Measurements from ENCODE around the gene PRRT4.

The PRRT4 gene

DNA sequence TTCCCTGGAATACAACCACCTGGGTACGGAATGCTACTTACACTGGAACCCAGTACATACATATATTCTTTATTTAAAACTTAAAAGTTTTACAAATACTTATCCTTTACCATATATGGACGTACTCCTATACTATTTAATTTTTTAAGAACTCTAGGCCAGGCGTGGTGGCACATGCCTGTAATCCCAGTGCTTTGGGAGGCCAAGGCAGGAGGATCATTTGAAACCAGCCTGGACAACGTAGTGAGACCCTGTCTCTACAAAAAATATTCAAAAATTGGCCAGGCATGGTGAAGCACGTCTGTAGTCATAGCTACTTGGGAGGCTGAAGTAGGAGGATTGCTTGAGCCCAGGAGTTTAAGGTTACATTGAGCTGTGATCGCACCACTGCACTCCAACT, 19.8 kb downstream of the PRRT4 start:
- DNase-seq: no peak

- no peak for DNase-seq
These were observed 25.8 kb downstream of the PRRT4 start for GRCh38 chr7:128335730-128336129.

DNA sequence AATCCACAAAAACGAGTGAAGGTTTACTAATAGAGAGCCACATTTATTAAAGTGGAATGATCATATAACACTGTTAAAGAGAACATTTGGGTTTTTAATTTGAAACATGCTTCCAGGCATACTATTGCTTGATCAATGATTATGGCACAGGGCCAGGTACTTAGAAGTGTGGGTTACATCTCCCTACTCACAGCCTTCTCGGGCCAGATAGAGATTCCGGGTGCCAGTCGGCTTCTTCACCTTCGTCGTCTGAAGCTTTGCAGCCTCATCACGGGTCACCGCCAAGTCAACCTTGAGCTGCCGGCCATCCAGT, 37.2 kb downstream of the PRRT4 start:
- DNase-seq: no peak

DNA sequence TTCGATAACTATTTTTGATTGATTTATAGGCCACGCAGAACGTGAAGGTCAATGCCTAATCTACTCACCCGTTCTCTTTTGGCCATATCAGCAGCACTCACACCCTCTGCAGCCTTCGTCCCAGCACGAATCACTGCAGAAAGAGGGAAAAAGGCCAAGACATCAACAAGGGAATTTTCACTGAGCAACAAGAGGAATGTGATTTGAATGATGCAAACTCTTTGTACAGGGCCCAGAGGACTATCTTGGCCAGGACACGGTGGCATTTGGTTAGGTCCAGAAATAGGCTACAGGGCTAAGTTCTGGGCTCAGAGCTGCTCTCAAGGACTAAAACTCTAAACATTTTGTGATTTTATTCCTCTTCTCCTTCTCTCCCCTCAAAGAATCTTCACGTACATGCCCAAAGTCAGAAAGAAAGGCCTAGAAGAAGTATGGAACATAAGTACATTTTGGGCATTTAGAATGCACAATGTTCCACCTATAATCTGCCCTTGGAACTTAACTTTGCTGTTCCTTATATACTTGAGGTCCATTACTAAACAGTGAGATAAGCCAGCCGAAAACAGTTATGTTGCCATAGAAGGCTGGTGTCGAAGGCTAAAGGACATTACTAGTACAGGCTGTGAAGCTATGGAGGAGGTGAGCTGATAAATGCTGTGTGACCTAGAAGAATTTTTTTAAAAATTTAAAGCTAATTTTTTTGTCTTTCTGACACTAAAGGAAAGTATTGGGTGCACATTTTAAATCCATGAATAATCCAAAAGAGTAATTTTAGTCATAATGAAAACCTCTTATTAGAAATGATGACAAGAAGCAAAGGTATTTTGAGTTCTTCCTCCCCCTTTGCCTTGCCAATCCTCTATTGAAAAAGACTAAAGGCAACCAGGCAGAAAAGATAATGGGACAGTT, 37.8 kb downstream of the PRRT4 start:
- no peak for DNase-seq

DNA sequence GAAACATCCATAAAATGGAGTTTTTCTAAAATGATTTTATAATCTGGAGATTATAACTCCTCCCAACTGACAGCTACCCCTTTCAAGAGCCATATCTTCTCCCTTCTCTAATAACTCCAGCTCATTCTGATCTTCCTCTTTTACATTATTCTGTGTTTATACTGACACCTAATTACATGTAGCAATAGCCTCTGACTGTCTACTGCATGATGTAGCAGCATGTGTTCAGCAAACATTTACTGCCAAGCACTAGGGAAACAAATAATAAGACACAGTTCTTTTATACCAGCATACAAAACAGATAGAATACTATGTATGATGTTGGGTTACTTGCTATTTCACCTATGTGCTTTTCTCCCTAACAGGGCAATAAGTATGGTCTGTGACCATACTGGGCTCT, 38.5 kb downstream of the PRRT4 start:
- no peak for DNase-seq

GRCh38 chr7:128322040-128322643, 39.3 kb downstream of the PRRT4 start:
- DNase-seq: no peak

- DNase-seq: no peak
These were observed 40.5 kb downstream of the PRRT4 start for GRCh38 chr7:128321044-128321422.

- DNase-seq: no peak
These were observed 42.8 kb downstream of the PRRT4 start for GRCh38 chr7:128318691-128319090.

- no peak for DNase-seq
These were observed 50.5 kb downstream of the PRRT4 start for GRCh38 chr7:128311013-128311412.

- DNase-seq: no peak
These were observed 51.0 kb downstream of the PRRT4 start for GRCh38 chr7:128310499-128310898.

DNA sequence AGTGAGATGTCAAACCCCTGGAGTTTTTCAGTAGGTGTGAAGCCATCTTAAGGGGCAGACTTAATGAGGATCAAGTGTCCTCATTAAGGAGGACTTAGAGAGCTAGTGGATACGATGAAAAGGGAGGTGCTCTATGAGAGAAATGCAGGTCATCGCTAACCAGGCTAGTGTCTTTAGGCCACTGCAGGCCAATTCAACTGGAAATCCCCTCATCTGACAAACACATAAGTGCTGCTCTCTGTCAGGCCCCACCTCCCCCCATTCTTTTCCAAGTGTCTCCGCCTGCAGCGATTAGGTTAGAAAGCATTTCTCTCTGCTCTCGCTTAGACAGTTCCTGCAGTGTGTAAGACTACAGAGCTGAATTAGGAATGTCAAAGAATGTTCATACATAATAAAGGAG, 51.5 kb downstream of the PRRT4 start:
- DNase-seq: no peak

GRCh38 chr7:128309124-128309523, 52.4 kb downstream of the PRRT4 start:
- DNase-seq: no peak

DNA sequence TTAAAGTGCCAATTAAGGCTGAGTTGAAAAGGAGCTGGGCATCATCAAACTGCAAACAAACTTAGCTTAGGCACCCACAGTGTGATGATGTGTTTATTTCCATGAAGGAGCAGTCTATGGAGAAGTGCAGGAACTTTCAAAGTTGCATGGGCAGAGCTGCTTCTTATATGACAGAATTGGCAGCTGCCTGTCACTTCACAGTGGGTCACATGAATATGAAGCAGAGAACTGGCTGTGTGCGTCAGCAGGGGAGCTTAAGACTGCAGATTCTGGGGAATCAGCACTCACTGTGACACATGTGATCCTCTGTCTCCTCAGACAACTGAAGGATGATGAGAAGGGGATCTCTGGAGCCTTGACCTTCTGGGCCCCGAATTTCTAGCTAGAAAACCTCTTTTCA, 54.4 kb downstream of the PRRT4 start:
- DNase-seq: no peak

DNA sequence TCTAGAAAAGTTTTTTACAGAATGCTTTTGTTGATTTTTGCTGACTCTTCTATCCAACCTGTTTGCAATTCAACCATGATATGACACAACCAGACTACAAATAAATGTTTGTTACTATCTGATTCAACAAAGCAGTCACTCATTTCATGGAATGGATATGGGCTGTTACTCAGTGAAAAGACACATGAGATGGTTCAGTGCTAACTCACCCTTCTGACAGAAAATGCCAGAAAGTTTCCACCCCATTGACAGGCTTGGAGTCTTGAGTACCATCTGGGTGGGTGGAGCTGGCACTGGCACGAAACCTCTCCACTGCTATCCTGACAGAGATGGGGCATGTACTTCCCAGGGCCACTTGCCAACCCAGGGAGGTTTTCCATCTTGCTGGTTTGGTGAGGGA, 57.3 kb downstream of the PRRT4 start:
- DNase-seq: no peak

DNA sequence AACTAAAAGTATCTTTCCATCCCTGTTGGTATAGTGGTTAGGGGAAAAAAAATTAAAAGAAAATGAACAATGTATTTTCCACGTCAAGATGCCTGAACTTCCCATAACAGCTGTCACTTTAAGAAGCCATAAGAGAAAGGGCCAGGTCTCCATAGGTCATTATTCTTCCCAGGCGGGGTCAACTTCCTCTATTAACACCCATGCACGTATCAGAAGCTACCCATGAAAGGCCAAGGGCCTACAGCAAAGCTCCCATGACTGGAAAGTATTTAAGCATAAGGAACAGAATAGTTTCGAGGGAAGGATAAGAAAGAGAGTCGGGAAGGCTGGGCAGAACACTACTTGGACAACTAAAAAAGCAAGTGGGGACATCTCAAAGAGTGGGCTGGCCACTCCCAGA, 57.8 kb downstream of the PRRT4 start:
- no peak for DNase-seq

DNA sequence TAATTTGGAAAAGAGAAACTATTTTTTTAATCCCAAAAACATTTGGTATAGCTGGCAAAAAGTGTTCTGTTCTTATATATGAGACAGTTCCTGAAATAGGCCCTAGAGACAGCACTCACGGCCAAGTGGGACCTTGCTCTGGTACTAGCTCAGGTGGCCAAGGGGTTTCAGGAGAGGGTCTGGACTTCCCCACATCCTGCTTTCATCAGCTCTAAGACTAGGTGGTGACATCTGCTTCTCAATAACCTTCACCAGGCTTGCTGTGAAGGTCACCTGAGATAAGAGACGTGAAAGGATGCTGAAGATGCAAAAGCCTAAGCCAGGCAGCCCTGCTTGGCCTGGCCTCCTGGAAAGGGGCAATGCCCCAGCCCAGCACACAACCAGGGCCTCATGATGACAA, 58.4 kb downstream of the PRRT4 start:
- DNase-seq: no peak

GRCh38 chr7:128302139-128302538, 59.4 kb downstream of the PRRT4 start:
- DNase-seq: no peak

All from activated T-cell treated with anti-CD3 and anti-CD28 coated beads, Interleukin-2, amount 50 U/mL, for 48 hours (primary cell).